Epithelial cell of esophagus (primary cell): ENCODE data around the gene FAM98B.

Experiments
- DNase-seq: peaks from one replicate; pipeline ENCODE4 v3.0.0; 2010; ENCODE audit warnings: low read depth
- H3K4me3 ChIP-seq: 2 replicates; pipeline ENCODE4 v1.5.1; 2011; ENCODE audit warnings: mild to moderate bottlenecking, low read length, control low read depth
- CTCF ChIP-seq: IDR thresholded peaks from 2 replicates; pipeline ENCODE4 v1.5.1; 2011; ENCODE audit warnings: low read depth, mild to moderate bottlenecking, low read length, control low read depth, inconsistent platforms; ENCODE audit not compliant: insufficient read depth; ENCODE audit errors: missing control alignments

FAM98B gene

GRCh38 chr15:38459480-38459879 is 5.6 kb downstream of the FAM98B start:
- no peak overlapping the region for H3K4me3 ChIP-seq
- DNase-seq: no peak
- no peak for TF ChIP-seq CTCF

- TF ChIP-seq CTCF: no peak
- DNase-seq: no peak
- H3K4me3 ChIP-seq: no peak overlapping the region
Observed at GRCh38 chr15:38460543-38460942, 6.6 kb downstream of the FAM98B start.

GRCh38 chr15:38461066-38461833 is 7.3 kb downstream of the FAM98B start:
- peak; percentile 6 for DNase-seq
- TF ChIP-seq CTCF: no peak
- no peak overlapping the region for H3K4me3 ChIP-seq

GRCh38 chr15:38463893-38464292 is 10.0 kb downstream of the FAM98B start:
- DNase-seq: no peak
- no peak for TF ChIP-seq CTCF

GRCh38 chr15:38464675-38465074 is 10.7 kb downstream of the FAM98B start:
- TF ChIP-seq CTCF: no peak
- H3K4me3 ChIP-seq: no peak overlapping the region
- no peak for DNase-seq

More at GRCh38 chr15:38463893-38464292, 10.0 kb downstream of the FAM98B start:
- no peak overlapping the region for H3K4me3 ChIP-seq

GRCh38 chr15:38470816-38471215 is 16.9 kb downstream of the FAM98B start:
- no peak overlapping the region for H3K4me3 ChIP-seq
- DNase-seq: no peak
- TF ChIP-seq CTCF: no peak

GRCh38 chr15:38471974-38472373 is 18.0 kb downstream of the FAM98B start:
- no peak for TF ChIP-seq CTCF
- no peak for DNase-seq

More at GRCh38 chr15:38471974-38472373, 18.0 kb downstream of the FAM98B start:
- no peak overlapping the region for H3K4me3 ChIP-seq
